ENCODE results near the gene NKX3-2.

The NKX3-2 gene

GRCh38 chr4:13496605-13497004 is 47.7 kb downstream of the NKX3-2 start:
- no peak for DNase-seq (ENCODE audit: low read depth)

DNA sequence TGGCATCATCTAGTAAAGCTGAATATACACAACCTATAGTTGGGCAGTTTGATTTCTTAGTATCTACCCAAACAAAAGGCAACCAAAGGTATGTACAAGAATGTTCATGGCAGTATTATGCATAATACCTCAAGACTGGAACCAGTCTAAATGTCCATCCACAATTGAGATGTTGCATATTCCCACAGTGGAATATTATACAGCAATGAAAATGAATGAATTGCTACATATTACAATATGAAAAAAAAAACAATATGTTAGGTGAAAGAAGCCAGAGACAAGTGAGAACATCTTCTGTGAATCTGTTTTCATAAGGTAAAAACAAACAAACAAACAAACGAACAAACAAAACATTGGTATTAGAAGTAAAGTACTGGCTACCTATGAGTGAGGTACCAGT is 48.6 kb downstream of the NKX3-2 start:
- no peak for DNase-seq (ENCODE audit: low read depth)

- DNase-seq (ENCODE audit: low read depth): no peak
Observed at GRCh38 chr4:13493793-13494192, 50.5 kb downstream of the NKX3-2 start.

DNA sequence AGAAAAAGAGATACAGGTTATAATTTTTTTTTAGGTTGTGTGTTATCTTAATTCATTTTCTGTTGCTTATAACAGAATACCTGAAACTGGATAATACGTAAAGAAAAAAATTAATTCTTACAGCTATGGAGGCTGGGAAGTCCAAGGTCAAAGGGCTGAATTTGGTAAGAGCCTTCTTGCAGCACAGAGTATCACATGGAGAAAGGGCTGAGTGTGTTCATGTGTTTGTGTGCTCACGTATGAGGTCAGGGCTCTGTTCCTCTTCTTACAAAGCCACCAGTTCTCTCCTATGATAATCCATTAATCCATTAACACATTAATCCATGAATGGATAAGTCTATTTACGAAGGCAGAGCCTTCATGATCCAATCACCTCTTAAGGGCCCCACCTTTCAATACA is 51.6 kb downstream of the NKX3-2 start:
- DNase-seq (ENCODE audit: low read depth): no peak
